HepG2 (cell line): ENCODE results near the gene RAD21L1. TPM values are rescaled to one million over a fixed set of nuclear protein-coding genes. Genes with fewer than 3 reads are reported as not detected.

ENCODE experiments used
- ATRX ChIP-seq: sonication (generic); formaldehyde crosslinking; IDR thresholded peaks from 2 replicates; pipeline ENCODE4 v1.4.0; 2020; ENCODE audit warnings: missing genetic modification reagents, borderline replicate concordance
- CEBPG ChIP-seq: IDR thresholded peaks from 2 replicates; pipeline ENCODE4 v1.6.1; 2016
- CHD2 ChIP-seq: IDR thresholded peaks from 2 replicates; pipeline ENCODE4 v1.6.1; 2011; ENCODE audit warnings: low read depth, low read length, improper control_type of control experiment
- DBP ChIP-seq: sonication (generic); formaldehyde crosslinking; IDR thresholded peaks from 2 replicates; pipeline ENCODE4 v1.4.0; 2020; ENCODE audit warnings: missing genetic modification reagents; ENCODE audit errors: not compliant biosample characterization
- GZF1 ChIP-seq: sonication (generic); formaldehyde crosslinking; IDR thresholded peaks from 2 replicates; pipeline ENCODE4 v1.5.1; 2020; ENCODE audit warnings: mild to moderate bottlenecking, missing genetic modification reagents
- HES4 ChIP-seq: sonication (generic); formaldehyde crosslinking; IDR thresholded peaks from 2 replicates; pipeline ENCODE4 v1.9.0; 2021; ENCODE audit warnings: mild to moderate bottlenecking, missing genetic modification reagents, borderline replicate concordance
- KLF9 ChIP-seq: IDR thresholded peaks from 2 replicates; pipeline ENCODE4 v1.6.1; 2016; ENCODE audit warnings: low read depth
- MBD4 ChIP-seq: IDR thresholded peaks from 2 replicates; pipeline ENCODE4 v1.6.1; 2012; ENCODE audit warnings: low read length, inconsistent platforms, borderline replicate concordance
- MLX ChIP-seq: IDR thresholded peaks from 2 replicates; pipeline ENCODE4 v1.6.1; 2016
- NPAS2 ChIP-seq: sonication (generic); formaldehyde crosslinking; IDR thresholded peaks from 2 replicates; pipeline ENCODE4 v1.8.0; 2022; ENCODE audit warnings: mild to moderate bottlenecking, missing genetic modification reagents, borderline replicate concordance
- PAX8 ChIP-seq: sonication (generic); formaldehyde crosslinking; IDR thresholded peaks from 2 replicates; pipeline ENCODE4 v1.8.0; 2022; ENCODE audit warnings: mild to moderate bottlenecking, missing genetic modification reagents, borderline replicate concordance
- REPIN1 ChIP-seq: sonication (generic); formaldehyde crosslinking; IDR thresholded peaks from 2 replicates; pipeline ENCODE4 v1.8.0; 2022; ENCODE audit warnings: missing genetic modification reagents, low read depth, mild to moderate bottlenecking, borderline replicate concordance
- SP1 ChIP-seq, 2 experiments: fragments of 450-650 bp in 1 of 2; sonication (generic) in 1 of 2; formaldehyde crosslinking in 1 of 2; IDR thresholded peaks; 2 replicates each; pipeline versions ENCODE4 v1.4.0 to v1.6.1; 2016 to 2020; ENCODE audit warnings: missing genetic modification reagents in 1 of 2
- SP2 ChIP-seq: sonication (generic); formaldehyde crosslinking; IDR thresholded peaks from 2 replicates; pipeline ENCODE4 v1.5.1; 2020; ENCODE audit warnings: mild to moderate bottlenecking, missing genetic modification reagents
- SP5 ChIP-seq: IDR thresholded peaks from 2 replicates; pipeline ENCODE4 v1.6.1; 2016; ENCODE audit warnings: low read depth, borderline replicate concordance
- SYNCRIP ChIP-seq: fragments of 200-400 bp; formaldehyde crosslinking; IDR thresholded peaks from 2 replicates; pipeline ENCODE4 v1.6.1; 2018; ENCODE audit warnings: mild to moderate bottlenecking, low read depth, low read length; ENCODE audit not compliant: insufficient read depth
- TFE3 ChIP-seq: IDR thresholded peaks from 2 replicates; pipeline ENCODE4 v1.6.1; 2016
- YY1 ChIP-seq: IDR thresholded peaks from 2 replicates; pipeline ENCODE4 v1.6.1; 2011; ENCODE audit warnings: low read length, low read depth, moderate library complexity, mild to moderate bottlenecking; ENCODE audit not compliant: insufficient read depth, insufficient replicate concordance
- ZBTB20 ChIP-seq: sonication (generic); formaldehyde crosslinking; IDR thresholded peaks from 2 replicates; pipeline ENCODE4 v1.8.1; 2023; ENCODE audit warnings: missing genetic modification reagents, low read depth, mild to moderate bottlenecking, borderline replicate concordance
- ZNF205 ChIP-seq: IDR thresholded peaks from 2 replicates; pipeline ENCODE4 v1.6.1; 2018; ENCODE audit warnings: missing biosample characterization, missing genetic modification reagents
- ZNF292 ChIP-seq: sonication (generic); formaldehyde crosslinking; IDR thresholded peaks from 2 replicates; pipeline ENCODE4 v1.8.1; 2022; ENCODE audit warnings: mild to moderate bottlenecking, low read depth, missing genetic modification reagents, borderline replicate concordance
- ZNF451 ChIP-seq: sonication (generic); formaldehyde crosslinking; IDR thresholded peaks from 2 replicates; pipeline ENCODE4 v1.5.0; 2020; ENCODE audit warnings: mild to moderate bottlenecking, missing genetic modification reagents
- ZNF501 ChIP-seq: sonication (generic); formaldehyde crosslinking; IDR thresholded peaks from 2 replicates; pipeline ENCODE4 v1.5.1; 2020; ENCODE audit warnings: mild to moderate bottlenecking, moderate library complexity, missing genetic modification reagents
- ZNF576 ChIP-seq: sonication (generic); formaldehyde crosslinking; IDR thresholded peaks from 2 replicates; pipeline ENCODE4 v1.4.0; 2020; ENCODE audit warnings: mild to moderate bottlenecking, missing genetic modification reagents
- ZNF891 ChIP-seq: sonication (generic); formaldehyde crosslinking; IDR thresholded peaks from 2 replicates; pipeline ENCODE4 v1.5.0; 2020; ENCODE audit warnings: mild to moderate bottlenecking, missing genetic modification reagents
- ZUFSP ChIP-seq: sonication (generic); formaldehyde crosslinking; IDR thresholded peaks from 2 replicates; pipeline ENCODE4 v1.9.0; 2021; ENCODE audit warnings: missing genetic modification reagents, mild to moderate bottlenecking, borderline replicate concordance
- polyA plus RNA-seq, 8 experiments: library from polyadenylated mRNA; depleted of rRNA in 3 of 8; stranded (reverse) in 7 of 8; unstranded in 1 of 8; fragments of >200 nt; fragmentation: Illumina TruSeq in 4 of 8; extraction: Trizol in 4 of 8; gene quantifications; 2 replicates each; pipeline versions ENCODE4 v1.2.1 to v1.2.3, GENCODE V29; 2011 to 2016; ENCODE audit warnings: low read depth in 4 of 8, missing spikeins in 1 of 8, mixed read lengths in 1 of 8; ENCODE audit not compliant: insufficient read depth in 1 of 8
- total RNA-seq, 5 experiments: library from RNA; depleted of rRNA; stranded (reverse); fragments of >200 nt; fragmentation: Illumina TruSeq; extraction: Trizol; gene quantifications; 2 replicates each; pipeline ENCODE4 v1.2.3, GENCODE V29; 2016; ENCODE audit warnings: low read depth in 1 of 5

The RAD21L1 gene
- total and polyA plus RNA-seq, 2 of the 13 experiments (the other 11 are each of a cell fraction or from before 2014, with no cell fraction given): not detected

- TF ChIP-seq ZNF891: peak; percentile 66; the same call in 1 of the 2 replicates
- TF ChIP-seq SP1 (IDR thresholded peaks at IDR 0.05): no peak
- no peak for TF ChIP-seq SP1 (CRISPR knock-in tag; IDR thresholded peaks at IDR 0.05)
- peak; percentile 81 for TF ChIP-seq ZNF501 (CRISPR knock-in tag)
- no peak for TF ChIP-seq HES4 (CRISPR knock-in tag)
- TF ChIP-seq ZUFSP: no peak
- no peak for TF ChIP-seq MLX (CRISPR knock-in tag)
- TF ChIP-seq CHD2: no peak; the same call in 1 of the 2 replicates
- TF ChIP-seq ATRX (CRISPR knock-in tag): no peak
- no peak for TF ChIP-seq MBD4
- no peak for TF ChIP-seq SYNCRIP
- no peak for TF ChIP-seq NPAS2 (CRISPR knock-in tag)
- TF ChIP-seq ZBTB20 (CRISPR knock-in tag): peak; percentile 52; the same call in 1 of the 2 replicates
- TF ChIP-seq TFE3 (CRISPR knock-in tag): no peak
- peak; percentile 45; the same call in 1 of the 2 replicates for TF ChIP-seq SP5 (CRISPR knock-in tag)
- TF ChIP-seq ZNF205 (CRISPR knock-in tag): no peak
- no peak for TF ChIP-seq KLF9
- peak; percentile 19; the same call in 1 of the 2 replicates for TF ChIP-seq ZNF292
- TF ChIP-seq PAX8 (CRISPR knock-in tag): no peak
- TF ChIP-seq DBP (CRISPR knock-in tag): no peak
- TF ChIP-seq YY1: peak; percentile 16
- TF ChIP-seq REPIN1 (CRISPR knock-in tag): no peak
- TF ChIP-seq ZNF576 (CRISPR knock-in tag): 0 out of 2 replicates have a peak, but pooled peaks have one; percentile 44
- TF ChIP-seq CEBPG (CRISPR knock-in tag): no peak
- peak; percentile 2; the same call in 1 of the 2 replicates for TF ChIP-seq SP2
- TF ChIP-seq ZNF451 (CRISPR knock-in tag): no peak
- TF ChIP-seq GZF1: 0 out of 2 replicates have a peak, but pooled peaks have one; percentile 65
Measured at GRCh38 chr20:1185790-1186334, 40.0 kb upstream of the RAD21L1 start (continued).
